IMR-90 (cell line): ENCODE results near the gene CHMP1A. TPM values are rescaled to one million over a fixed set of nuclear protein-coding genes. Genes with fewer than 3 reads are reported as not detected.
A peak's percentile ranks its signal among the peaks of the same experiment; 100 is the strongest.
"Not testable (repeated sequence)": the region's sequence is repeated elsewhere in the genome, so short reads cannot be mapped to it uniquely, and the experiment has no call there.

Experiments used
- ATAC-seq: fragments of 200-7000 bp; cut with Tn5 transposase; 2 replicates; pipeline ENCODE4 v1.9.1; 2020; ENCODE audit warnings: low read depth, mild to moderate bottlenecking, moderate library complexity
- BruUV-seq: library from RNA; stranded (reverse); fragments of 400-500 nt; replicated peaks from 2 replicates; lab custom pipeline; 2021; lab: Mats Ljungman, UMichigan
- CTCF ChIA-PET: fragments of 300-600 bp; formaldehyde crosslinking; extraction: SDS; loops from one replicate; lab custom pipeline; 2021; ENCODE audit warnings: antibody characterized with exemption; lab: Yijun Ruan, JAX
- POLR2A ChIA-PET: fragments of 300-600 bp; sonication (Branson Sonifier 250); formaldehyde crosslinking; loops from one replicate; lab custom pipeline; 2022; ENCODE audit warnings: antibody characterized with exemption; ENCODE audit not compliant: unreplicated experiment; lab: Charles Lee
- DNase-seq: peaks from one replicate; pipeline ENCODE4 v3.0.0; 2013
- H2AFZ ChIP-seq: replicated peaks from 2 replicates; pipeline ENCODE3; 2013; ENCODE audit warnings: low read length, mild to moderate bottlenecking; ENCODE audit not compliant: poor library complexity
- H2AK5ac ChIP-seq: 2 replicates; pipeline ENCODE4 v1.6.1; 2013; ENCODE audit warnings: low read depth, low read length, inconsistent platforms
- H2AK9ac ChIP-seq: replicated peaks from 2 replicates; pipeline ENCODE3; 2013; ENCODE audit warnings: mild to moderate bottlenecking, low read depth, low read length, moderate library complexity; ENCODE audit not compliant: poor library complexity
- H2BK120ac ChIP-seq: 2 replicates; pipeline ENCODE4 v1.6.1; 2013; ENCODE audit warnings: low read depth, low read length, inconsistent platforms
- H2BK15ac ChIP-seq: 3 replicates; pipeline ENCODE4 v1.6.1; 2013; ENCODE audit warnings: low read depth, low read length, inconsistent platforms
- H2BK20ac ChIP-seq: 2 replicates; pipeline ENCODE4 v1.6.1; 2013; ENCODE audit warnings: low read depth, mild to moderate bottlenecking, inconsistent platforms, low read length, moderate library complexity
- H2BK5ac ChIP-seq: 2 replicates; pipeline ENCODE4 v1.6.1; 2013; ENCODE audit warnings: mild to moderate bottlenecking, low read depth, low read length, inconsistent platforms; ENCODE audit not compliant: poor library complexity, severe bottlenecking
- H3K14ac ChIP-seq: replicated peaks from 2 replicates; pipeline ENCODE4 v1.6.1; 2013; ENCODE audit warnings: low read depth, low read length, inconsistent platforms
- H3K18ac ChIP-seq: 2 replicates; pipeline ENCODE4 v1.6.1; 2013; ENCODE audit warnings: low read depth, low read length, control low read depth
- H3K23ac ChIP-seq: 2 replicates; pipeline ENCODE4 v1.6.1; 2013; ENCODE audit warnings: low read depth, low read length, inconsistent platforms
- H3K27ac ChIP-seq: 2 replicates; pipeline ENCODE4 v1.5.1; 2013; ENCODE audit warnings: mild to moderate bottlenecking, control low read depth, low read length; ENCODE audit not compliant: insufficient read depth
- H3K27me3 ChIP-seq: 2 replicates; pipeline ENCODE4 v1.6.1; 2013; ENCODE audit warnings: low read length; ENCODE audit not compliant: control insufficient read depth, insufficient read depth
- H3K36me3 ChIP-seq: 2 replicates; pipeline ENCODE4 v1.6.1; 2013; ENCODE audit warnings: low read length, mixed read lengths; ENCODE audit not compliant: control insufficient read depth, insufficient read depth
- H3K4ac ChIP-seq: 2 replicates; pipeline ENCODE4 v1.6.1; 2013; ENCODE audit warnings: low read depth, low read length, inconsistent platforms
- H3K4me1 ChIP-seq: 2 replicates; pipeline ENCODE4 v1.6.1; 2013; ENCODE audit warnings: low read length, mixed read lengths; ENCODE audit not compliant: control insufficient read depth, insufficient read depth
- H3K4me2 ChIP-seq: 2 replicates; pipeline ENCODE4 v1.6.1; 2013; ENCODE audit warnings: low read depth, mild to moderate bottlenecking, control low read depth, low read length, moderate library complexity
- H3K4me3 ChIP-seq: 2 replicates; pipeline ENCODE4 v1.5.1; 2013; ENCODE audit warnings: low read depth, mild to moderate bottlenecking, control low read depth, low read length, moderate library complexity; ENCODE audit not compliant: insufficient read depth
- H3K56ac ChIP-seq: 2 replicates; pipeline ENCODE4 v1.6.1; 2013; ENCODE audit warnings: low read length, inconsistent platforms; ENCODE audit not compliant: insufficient read depth; ENCODE audit errors: extremely low read depth
- H3K79me1 ChIP-seq, 2 experiments: 2 replicates each; pipeline ENCODE4 v1.6.1; 2013; ENCODE audit warnings: low read length in 2 of 2, inconsistent platforms in 1 of 2, low read depth in 1 of 2
- H3K9ac ChIP-seq: 2 replicates; pipeline ENCODE4 v1.6.1; 2013; ENCODE audit warnings: low read depth, low read length, control low read depth
- H3K9me1 ChIP-seq: 2 replicates; pipeline ENCODE4 v1.6.1; 2013; ENCODE audit warnings: low read length, inconsistent platforms; ENCODE audit not compliant: insufficient read depth
- H3K9me3 ChIP-seq: 2 replicates; pipeline ENCODE4 v1.6.1; 2013; ENCODE audit warnings: low read length; ENCODE audit not compliant: control insufficient read depth, insufficient read depth
- H4K20me1 ChIP-seq: 2 replicates; pipeline ENCODE4 v1.6.1; 2013; ENCODE audit warnings: low read length, inconsistent platforms; ENCODE audit not compliant: insufficient read depth
- H4K5ac ChIP-seq: 2 replicates; pipeline ENCODE4 v1.6.1; 2013; ENCODE audit warnings: mild to moderate bottlenecking, low read depth, low read length, control low read depth
- H4K8ac ChIP-seq, 2 experiments: 2 replicates each; pipeline ENCODE4 v1.6.1; 2013; ENCODE audit warnings: low read depth in 2 of 2, low read length in 2 of 2, control low read depth in 1 of 2, inconsistent platforms in 1 of 2
- H4K91ac ChIP-seq: 2 replicates; pipeline ENCODE4 v1.6.1; 2013; ENCODE audit warnings: low read depth, low read length, inconsistent platforms; ENCODE audit not compliant: insufficient read depth
- CEBPB ChIP-seq: IDR thresholded peaks from 2 replicates; pipeline ENCODE4 v1.6.1; 2012; ENCODE audit warnings: low read depth, low read length, improper control_type of control experiment
- WGBS, 2 experiments: methylation state at CpG; one replicate each; pipeline versions ENCODE4 v1.1.5 to v1.1.7; 2013; ENCODE audit warnings: missing lambda C conversion rate in 2 of 2; ENCODE audit not compliant: insufficient read length in 1 of 2; ENCODE audit errors: extremely low coverage in 2 of 2; 5-methylcytosine and 5-hydroxymethylcytosine counted together
- dilution Hi-C: fragments of 300-500 bp; cut with HindIII; formaldehyde crosslinking; loops from one replicate; pipeline ENCODE4 v1.14.3; 2018; ENCODE audit warnings: low sequenced_read_pairs; ENCODE audit not compliant: unreplicated experiment
- in situ Hi-C: fragments of 300-500 bp; cut with MboI; formaldehyde crosslinking; loops from 3 replicates; pipeline ENCODE4 v1.14.3; 2019; ENCODE audit warnings: low sequenced_read_pairs, inconsistent platforms, mixed read lengths
- intact Hi-C: fragments of 100-400 bp; cut with micrococcal nuclease; formaldehyde crosslinking; loops from 2 replicates; pipeline ENCODE4 v1.10.0; 2022
- polyA plus RNA-seq, 3 experiments: library from polyadenylated mRNA; depleted of rRNA; stranded (reverse); fragments of >200 nt; gene quantifications; 2 replicates each; pipeline ENCODE4 v1.2.3, GENCODE V29; 2012; ENCODE audit warnings: low replicate concordance in 1 of 3
- total RNA-seq: library from RNA; depleted of rRNA; stranded (reverse); fragments of >200 nt; gene quantifications from 2 replicates; pipeline ENCODE4 v1.2.3, GENCODE V29; 2012

The CHMP1A gene
- total and polyA plus RNA-seq, 2 of the 4 experiments (the other 2 are of a cell fraction): 97.3 to 99.8 TPM

GRCh38 chr16:89700100-89700648 is 42.7 kb upstream of the CHMP1A start (continued):
- TF ChIP-seq CEBPB: 0 out of 2 replicates have a peak, but pooled peaks have one; percentile 2

- H4K91ac ChIP-seq, H3K9me1 ChIP-seq, H3K9ac ChIP-seq, H4K8ac ChIP-seq, H3K4me3 ChIP-seq, H2BK15ac ChIP-seq, H3K56ac ChIP-seq, H4K5ac ChIP-seq, in situ Hi-C loops, H3K27ac ChIP-seq, H3K4ac ChIP-seq, H2BK5ac ChIP-seq, H3K9me3 ChIP-seq, H3K18ac ChIP-seq, BruUV-seq, H2BK120ac ChIP-seq, H3K14ac ChIP-seq, H2AK9ac ChIP-seq, DNase-seq, H3K23ac ChIP-seq, H3K4me1 ChIP-seq, POLR2A ChIA-PET, H3K27me3 ChIP-seq, H2BK20ac ChIP-seq, dilution Hi-C loops: not testable (repeated sequence)
- Histone ChIP-seq H2AFZ (peak overlapping the region; percentile 78), H3K79me1 (peaks cover 5 to 20% of the 10 kb centered on the region in 2 experiments; a peak in 2 of 4 replicates), H3K36me3 (peaks cover 17% of the 10 kb centered on the region; the same call in 1 of the 2 replicates), H3K4me2 (peak overlapping the region; percentile 24; the same call in 1 of the 2 replicates), H2AK5ac (peak overlapping the region; percentile 14; the same call in 1 of the 2 replicates), H4K20me1 (peaks cover 28% of the 10 kb centered on the region)
- intact Hi-C loops: loop anchor here (2.0 kb wide), 2 partner anchors 93 to 161 kb away; no protein-coding TSS in a partner anchor
- peak; percentile 0; the same call in 1 of the 2 replicates for ATAC-seq
- whole genome bisulfite sequencing, 2 experiments: no CpG with 5 or more reads among the region's 18 CpGs
- CTCF ChIA-PET: interaction anchor here (0.7 to 3.2 kb wide), 5 partner anchors 13 to 161 kb away, joined by 3 to 19 read pairs (median 3); partner anchors contain the start of gene CDK10
Observed at GRCh38 chr16:89699629-89700099, 42.2 kb upstream of the CHMP1A start.

GRCh38 chr16:89698717-89699116 is 41.2 kb upstream of the CHMP1A start:
- H2AK5ac ChIP-seq, H4K5ac ChIP-seq, H2AFZ ChIP-seq, H3K4me3 ChIP-seq, intact Hi-C loops, BruUV-seq, POLR2A ChIA-PET, H3K4me1 ChIP-seq, H2BK120ac ChIP-seq, H2BK20ac ChIP-seq, H3K23ac ChIP-seq, H4K8ac ChIP-seq, H3K9me1 ChIP-seq, H3K27me3 ChIP-seq, H3K56ac ChIP-seq, H3K14ac ChIP-seq, H2BK5ac ChIP-seq, H3K4me2 ChIP-seq, H3K9ac ChIP-seq, H3K9me3 ChIP-seq, H4K91ac ChIP-seq, H2AK9ac ChIP-seq, H3K18ac ChIP-seq, H3K27ac ChIP-seq, dilution Hi-C loops, DNase-seq, H3K4ac ChIP-seq, ATAC-seq, H2BK15ac ChIP-seq, in situ Hi-C loops: not testable (repeated sequence)
- WGBS, 2 experiments: no CpG with 5 or more reads among the region's 14 CpGs
- Histone ChIP-seq H3K79me1 (peaks cover 5 to 20% of the 10 kb centered on the region in 2 experiments; a peak in 2 of 4 replicates), H3K36me3 (peaks cover 25% of the 10 kb centered on the region), H4K20me1 (peaks cover 28% of the 10 kb centered on the region)
- CTCF ChIA-PET: interaction anchor here (3.2 kb wide), 1 partner anchor 162 kb away, joined by 19 read pairs; no protein-coding TSS in a partner anchor
